ENCODE data around the gene INPP5B. TPM values are rescaled to one million over a fixed set of nuclear protein-coding genes. Genes with fewer than 3 reads are reported as not detected.

INPP5B gene
- 15.0 and 19.2 TPM in 2 replicates for total RNA-seq

GRCh38 chr1:37946703-37947360 is at the start of gene INPP5B:
TSS of gene INPP5B (minus strand) at chr1:37947053. CDS start at chr1:37946308, 745 bp downstream.

DNA sequence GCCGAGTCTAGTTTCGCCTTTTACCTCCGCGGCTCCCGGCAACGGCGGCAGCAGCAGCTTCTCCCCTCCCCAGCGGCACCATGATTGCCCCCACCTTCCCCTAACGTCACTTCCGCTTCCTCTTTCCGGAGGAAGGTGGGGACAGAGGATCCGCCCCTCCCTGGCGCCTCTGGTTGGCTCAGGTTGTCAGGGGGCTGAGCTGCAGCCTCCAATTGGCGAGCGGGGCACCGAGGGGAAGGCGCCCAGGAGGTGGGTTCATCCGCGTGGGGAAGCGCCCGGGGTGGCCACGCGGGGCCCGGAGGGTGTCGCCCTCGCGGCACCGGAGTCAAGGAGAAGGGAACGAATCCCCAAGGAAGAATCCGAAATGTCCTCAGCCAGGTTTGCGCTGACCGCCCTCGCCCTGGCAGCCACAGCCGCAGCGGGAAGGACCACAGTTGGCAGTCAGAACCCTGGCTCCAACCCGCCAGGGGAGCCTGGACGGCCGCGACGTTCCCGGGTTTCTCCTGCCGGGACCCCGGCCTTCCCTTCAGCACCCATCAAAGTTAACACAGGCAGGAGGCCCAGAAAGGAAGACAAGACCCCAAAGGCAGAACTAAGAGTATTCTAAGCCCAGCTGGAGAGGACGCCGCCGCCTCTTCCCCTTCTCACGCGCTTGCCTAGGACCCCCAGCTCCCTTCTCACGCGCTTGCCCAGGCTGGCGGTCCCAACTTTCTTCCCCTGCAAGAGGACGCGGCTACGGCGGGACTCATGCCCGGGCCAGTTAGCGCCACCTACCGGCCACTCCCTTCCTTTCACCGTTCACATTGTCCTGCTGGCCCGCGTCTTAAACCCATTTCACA is 87.1 kb downstream of the INPP5B start, which contains the start of gene MTF1:
Gene MTF1, minus strand, starts transcription at position 86 of the 839 bp plus-strand sequence. CDS start 1,934 bp downstream, outside the sequence.

Other genes with a start within 250 kb of the INPP5B start
- gene EPHA10, start 181.9 kb downstream of the INPP5B start, total RNA-seq = not detected in 2 replicates
- gene MANEAL, start 153.2 kb downstream of the INPP5B start, total RNA-seq = not detected in 2 replicates
- 80.5 and 105 TPM in 2 replicates for gene C1orf122, start 139.3 kb downstream of the INPP5B start, total RNA-seq
- 18.0 and 24.0 TPM in 2 replicates for gene YRDC, start 138.8 kb downstream of the INPP5B start, total RNA-seq
- 2.3 and 3.4 TPM in 2 replicates for gene MTF1, start 87.5 kb downstream of the INPP5B start, total RNA-seq
- gene SF3A3, start 43.0 kb upstream of the INPP5B start, total RNA-seq = 44.2 and 58.6 TPM in 2 replicates
- 56.8 and 105 TPM in 2 replicates for gene FHL3, start 58.5 kb upstream of the INPP5B start, total RNA-seq
- 47.3 and 56.9 TPM in 2 replicates for gene UTP11, start 65.7 kb upstream of the INPP5B start, total RNA-seq
- not detected in 2 replicates for gene POU3F1, start 99.7 kb upstream of the INPP5B start, total RNA-seq

All from epithelial cell of alveolus of lung (primary cell).